ENCODE measurements around the gene OAF. TPM values are rescaled to one million over a fixed set of nuclear protein-coding genes. Genes with fewer than 3 reads are reported as not detected.

Gene OAF
- total RNA-seq, 1 experiment from 2014 or later, result 32.3 TPM

DNA sequence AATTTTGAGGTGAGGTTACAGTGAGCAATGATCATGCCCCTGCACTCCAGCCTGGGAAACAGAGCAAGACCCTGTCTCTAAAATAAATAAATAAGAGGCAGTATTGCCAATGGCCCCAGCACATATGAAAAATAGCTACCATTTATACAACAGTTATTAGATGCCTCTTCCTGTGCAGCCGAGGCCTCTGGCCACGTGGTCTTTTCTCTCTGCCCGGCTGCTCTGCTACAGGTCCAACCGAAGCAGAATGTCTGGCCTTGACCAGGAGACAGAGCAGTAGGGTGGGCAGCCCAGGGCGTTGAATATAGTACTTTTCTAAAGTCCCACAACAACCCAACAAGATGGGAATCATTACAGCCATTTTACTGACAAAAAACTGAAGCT lies 12.4 kb upstream of the OAF start (continued):
- TF ChIP-seq RAD21 (IDR thresholded peaks at IDR 0.05; ENCODE audit: low read depth) (no peak), EGR1 (IDR thresholded peaks at IDR 0.05; ENCODE audit: low read depth) (no peak), JUND (IDR thresholded peaks at IDR 0.05) (no peak), EZH2phosphoT487 (IDR thresholded peaks at IDR 0.05; ENCODE audit: borderline replicate concordance) (no peak), FOSL1 (IDR thresholded peaks at IDR 0.05; ENCODE audit: low read depth) (no peak), POLR2A (IDR thresholded peaks at IDR 0.05; ENCODE audit: borderline replicate concordance, extremely low read depth, insufficient read depth, insufficient read length) (no peak), YY1 (IDR thresholded peaks at IDR 0.05; ENCODE audit: extremely low read depth, insufficient replicate concordance, low read depth, low read length) (no peak), SRF (IDR thresholded peaks at IDR 0.05; ENCODE audit: low read depth) (no peak), ELF1 (IDR thresholded peaks at IDR 0.05; ENCODE audit: borderline replicate concordance, low read depth) (no peak), CBX3 (IDR thresholded peaks at IDR 0.05; ENCODE audit: low read depth) (no peak), CEBPB (IDR thresholded peaks at IDR 0.05; ENCODE audit: low read depth) (no peak)
- TF ChIP-seq, protein P1, sequence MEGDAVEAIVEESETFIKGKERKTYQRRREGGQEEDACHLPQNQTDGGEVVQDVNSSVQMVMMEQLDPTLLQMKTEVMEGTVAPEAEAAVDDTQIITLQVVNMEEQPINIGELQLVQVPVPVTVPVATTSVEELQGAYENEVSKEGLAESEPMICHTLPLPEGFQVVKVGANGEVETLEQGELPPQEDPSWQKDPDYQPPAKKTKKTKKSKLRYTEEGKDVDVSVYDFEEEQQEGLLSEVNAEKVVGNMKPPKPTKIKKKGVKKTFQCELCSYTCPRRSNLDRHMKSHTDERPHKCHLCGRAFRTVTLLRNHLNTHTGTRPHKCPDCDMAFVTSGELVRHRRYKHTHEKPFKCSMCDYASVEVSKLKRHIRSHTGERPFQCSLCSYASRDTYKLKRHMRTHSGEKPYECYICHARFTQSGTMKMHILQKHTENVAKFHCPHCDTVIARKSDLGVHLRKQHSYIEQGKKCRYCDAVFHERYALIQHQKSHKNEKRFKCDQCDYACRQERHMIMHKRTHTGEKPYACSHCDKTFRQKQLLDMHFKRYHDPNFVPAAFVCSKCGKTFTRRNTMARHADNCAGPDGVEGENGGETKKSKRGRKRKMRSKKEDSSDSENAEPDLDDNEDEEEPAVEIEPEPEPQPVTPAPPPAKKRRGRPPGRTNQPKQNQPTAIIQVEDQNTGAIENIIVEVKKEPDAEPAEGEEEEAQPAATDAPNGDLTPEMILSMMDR (IDR thresholded peaks at IDR 0.05 in 2 of 3, conservative IDR thresholded peaks at IDR 0.05 in 1 of 3; ENCODE audit: borderline replicate concordance in 1 of 3, insufficient read depth in 1 of 3, low read depth in 2 of 3, low read length in 2 of 3), result no peak
- TF ChIP-seq, protein P2, sequence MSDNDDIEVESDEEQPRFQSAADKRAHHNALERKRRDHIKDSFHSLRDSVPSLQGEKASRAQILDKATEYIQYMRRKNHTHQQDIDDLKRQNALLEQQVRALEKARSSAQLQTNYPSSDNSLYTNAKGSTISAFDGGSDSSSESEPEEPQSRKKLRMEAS (IDR thresholded peaks at IDR 0.05), result no peak

DNA sequence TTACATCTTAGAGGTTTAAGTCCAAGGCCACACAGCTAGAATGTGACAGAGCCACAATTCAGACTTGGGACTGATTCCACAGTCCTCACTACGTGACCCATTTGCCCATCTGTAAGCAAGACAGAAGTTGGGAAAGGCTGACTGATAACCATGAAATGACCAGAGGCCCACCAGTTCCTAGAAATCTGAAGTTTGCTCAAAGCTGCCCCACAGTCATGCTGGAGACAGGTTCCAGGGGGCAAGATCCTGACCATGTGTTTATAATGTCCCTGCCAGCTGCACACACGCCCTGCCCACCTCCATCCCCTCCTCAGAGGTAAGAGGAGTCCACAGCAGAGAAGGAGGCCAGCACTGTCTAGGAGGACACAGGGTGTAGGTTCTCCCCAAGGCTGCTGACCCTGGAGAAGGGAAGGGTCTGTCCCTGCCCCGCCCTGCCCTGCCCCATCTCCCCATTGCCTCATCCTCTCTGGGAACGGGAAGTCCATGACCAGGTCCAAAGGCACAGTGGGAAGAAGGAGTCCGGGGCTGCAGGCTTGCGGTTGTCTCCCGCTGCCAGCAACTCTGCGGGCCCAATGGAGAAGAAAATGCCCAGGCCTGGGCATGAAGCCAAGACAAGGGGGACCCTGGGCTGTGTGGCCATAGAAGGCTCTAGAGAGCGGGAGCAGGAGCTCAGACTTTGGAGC lies 11.9 kb upstream of the OAF start:
- Histone ChIP-seq H3K9me2 (ENCODE audit: insufficient read depth) (no peaks in the 10 kb centered on the region), H3K27me3 (ENCODE audit: insufficient read depth, low read length) (no peaks in the 10 kb centered on the region), H2AFZ (ENCODE audit: low read depth, low read length, poor library complexity, severe bottlenecking) (no peak overlapping the region), H3K36me3 (ENCODE audit: control insufficient read depth in 1 of 2, insufficient read depth in 2 of 2, low read length in 2 of 2) (no peaks in the 10 kb centered on the region), H3K79me2 (ENCODE audit: insufficient read depth, low read length) (no peaks in the 10 kb centered on the region), H3K9me3 (ENCODE audit: control insufficient read depth in 1 of 2, insufficient read depth in 1 of 2, low read depth in 1 of 2, low read length in 2 of 2) (no peaks in the 10 kb centered on the region), H3K27ac (ENCODE audit: low read depth, low read length) (no peak overlapping the region), H4K20me1 (ENCODE audit: insufficient read depth) (no peaks in the 10 kb centered on the region), H3K4me2 (ENCODE audit: low read length) (no peak overlapping the region), H3K4me1 (ENCODE audit: control insufficient read depth in 1 of 2, insufficient read depth in 2 of 2, low read length in 2 of 2) (peaks cover 0 to 12% of the 10 kb centered on the region in 2 experiments; a peak in 1 of 4 replicates), H3K4me3 (replicated peaks in 1 of 2; ENCODE audit: low read depth in 1 of 2, low read length in 2 of 2) (no peak overlapping the region), H3K9ac (ENCODE audit: low read length) (no peak overlapping the region)
- BruUV-seq (replicated peaks), result no TSS peak
- no peak for DNase-seq (ENCODE audit: low read depth, low spot score)
- RAD21 ChIA-PET (ENCODE audit: low non-redundant PET in 1 of 2, low total read pairs in 2 of 2, uncharacterized antibody in 2 of 2, unreplicated experiment in 2 of 2), result no interaction called here
- CTCF ChIA-PET, result no interaction called here
- no peak for ATAC-seq
- intact Hi-C loops (cut with micrococcal nuclease), result no loop called here
- POLR2A ChIA-PET, result no interaction called here
- TF ChIP-seq EZH2 (IDR thresholded peaks at IDR 0.05), result no peak
- no peak for TF ChIP-seq EGR1 (IDR thresholded peaks at IDR 0.05; ENCODE audit: low read depth)
- TF ChIP-seq POLR2AphosphoS5 (IDR thresholded peaks at IDR 0.05; ENCODE audit: low read depth, low read length), result no peak

Measured in HCT116 (cell line).